HG03520 (cell line): ENCODE measurements around the gene COQ10A.
A peak's percentile ranks its signal among the peaks of the same experiment; 100 is the strongest.
"Not testable (repeated sequence)": the region's sequence is repeated elsewhere in the genome, so short reads cannot be mapped to it uniquely, and the experiment has no call there.

ENCODE experiments used
- ATAC-seq: cut with Tn5 transposase; IDR thresholded peaks from one replicate; pipeline ENCODE4 v1.9.1; 2021; ENCODE audit warnings: mild to moderate bottlenecking, moderate library complexity; ENCODE audit not compliant: unreplicated experiment

Gene COQ10A

GRCh38 chr12:56242986-56243385 lies 23.8 kb upstream of the COQ10A start:
- no peak for ATAC-seq

GRCh38 chr12:56243731-56244181 lies 23.0 kb upstream of the COQ10A start:
- no peak for ATAC-seq

DNA sequence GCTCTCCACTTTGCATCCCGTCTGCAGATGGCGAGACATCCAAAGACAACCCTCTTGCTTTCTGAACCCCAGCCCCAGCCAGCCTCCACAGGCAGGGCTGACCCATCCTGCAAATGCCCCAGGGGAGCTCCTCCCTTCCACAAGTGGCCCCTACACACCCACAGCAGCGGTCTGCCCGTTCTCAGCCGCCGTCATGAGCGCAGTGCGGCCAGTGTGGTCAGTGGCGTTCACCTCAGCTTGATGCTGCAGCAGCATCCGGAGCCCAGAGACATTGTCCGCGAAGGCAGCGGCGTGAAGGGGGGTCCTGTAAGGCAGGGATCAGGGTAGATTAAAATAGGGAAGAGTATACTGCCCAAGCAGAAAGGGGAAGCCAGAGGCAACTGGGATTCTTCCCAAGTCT lies 22.2 kb upstream of the COQ10A start:
- ATAC-seq = no peak

DNA sequence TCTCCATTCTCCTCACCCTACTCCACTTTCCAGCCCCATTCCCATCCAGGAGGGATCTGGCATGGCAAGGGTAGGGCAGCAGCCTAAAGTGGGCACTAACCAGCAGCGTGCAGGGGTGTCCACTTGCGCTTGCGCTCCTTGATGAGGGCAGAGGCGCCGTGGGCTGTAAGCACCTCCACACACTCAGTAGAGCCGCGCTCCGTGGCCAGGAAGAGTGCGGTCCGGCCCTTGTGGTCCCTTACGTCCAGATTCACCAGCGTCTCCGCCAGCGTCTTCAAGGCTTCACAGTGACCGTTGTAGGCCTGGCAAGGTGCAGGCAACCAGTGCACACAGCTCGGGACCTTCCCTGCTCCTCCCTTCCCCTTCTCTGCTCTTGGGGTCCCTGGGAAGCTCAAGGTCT lies 18.8 kb upstream of the COQ10A start:
- no peak for ATAC-seq

GRCh38 chr12:56248711-56249110 lies 18.0 kb upstream of the COQ10A start:
- ATAC-seq = no peak

DNA sequence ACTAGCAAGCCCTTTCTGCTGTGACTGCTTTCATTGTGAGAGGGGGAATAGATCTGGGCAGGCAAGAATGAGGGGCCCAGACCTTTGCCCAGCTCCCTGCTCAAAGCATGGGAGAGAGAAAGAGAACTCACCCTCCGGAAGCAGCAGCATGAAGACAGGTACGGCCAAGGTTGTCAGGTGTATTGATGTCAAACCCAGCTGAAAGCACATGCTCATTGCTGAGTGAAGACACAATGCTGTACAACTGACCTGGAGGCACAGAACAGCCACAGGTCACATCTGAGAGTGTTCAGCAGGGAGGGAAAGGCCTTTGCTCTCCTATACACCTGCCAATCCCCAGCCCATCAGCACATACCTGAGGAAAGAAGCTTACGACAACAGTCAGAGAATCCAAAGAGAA lies 14.1 kb upstream of the COQ10A start:
- ATAC-seq = no peak

DNA sequence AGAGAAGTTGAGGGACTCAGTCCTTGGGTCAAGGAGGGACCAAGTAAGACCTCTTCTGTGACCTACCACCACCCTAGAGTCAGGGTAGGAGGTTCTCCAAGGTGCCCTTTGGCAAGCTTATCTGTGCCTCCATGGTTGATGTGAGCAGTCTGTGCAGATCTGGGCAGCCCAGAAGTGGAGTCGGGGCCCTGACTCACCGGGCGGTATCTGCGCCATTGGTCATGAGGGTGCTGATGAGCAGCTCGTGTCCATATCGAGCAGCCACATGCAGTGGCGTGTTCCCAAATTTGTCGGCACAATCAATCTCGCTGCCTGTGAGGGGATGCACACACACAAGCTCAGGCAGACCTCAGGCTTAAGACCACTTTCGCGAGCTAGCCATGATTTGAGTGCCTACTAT lies 13.7 kb upstream of the COQ10A start:
- ATAC-seq = no peak

DNA sequence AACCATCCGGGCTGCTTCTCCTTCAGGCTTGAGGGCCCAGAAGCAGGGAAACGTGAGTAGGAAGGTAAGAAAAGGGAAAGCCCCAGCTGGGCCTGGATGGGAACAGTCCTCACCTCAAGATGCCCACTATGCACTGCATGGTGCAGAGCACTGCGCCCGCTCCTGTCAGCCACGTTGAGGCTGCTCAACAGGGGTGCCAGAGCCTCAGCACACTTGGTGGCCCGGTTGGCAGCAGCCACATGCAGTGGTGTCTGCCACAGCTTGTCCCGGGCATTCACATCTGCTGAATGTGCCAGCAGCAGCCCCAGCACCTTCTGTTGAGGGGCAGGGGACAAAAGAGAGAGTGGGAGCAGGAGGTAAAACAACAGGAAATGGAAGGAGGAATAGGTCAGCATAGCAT lies 11.1 kb upstream of the COQ10A start:
- ATAC-seq = no peak

- no peak for ATAC-seq
Measured at GRCh38 chr12:56256326-56256960, 10.3 kb upstream of the COQ10A start.

GRCh38 chr12:56257071-56257470 lies 9.7 kb upstream of the COQ10A start:
- no peak for ATAC-seq

DNA sequence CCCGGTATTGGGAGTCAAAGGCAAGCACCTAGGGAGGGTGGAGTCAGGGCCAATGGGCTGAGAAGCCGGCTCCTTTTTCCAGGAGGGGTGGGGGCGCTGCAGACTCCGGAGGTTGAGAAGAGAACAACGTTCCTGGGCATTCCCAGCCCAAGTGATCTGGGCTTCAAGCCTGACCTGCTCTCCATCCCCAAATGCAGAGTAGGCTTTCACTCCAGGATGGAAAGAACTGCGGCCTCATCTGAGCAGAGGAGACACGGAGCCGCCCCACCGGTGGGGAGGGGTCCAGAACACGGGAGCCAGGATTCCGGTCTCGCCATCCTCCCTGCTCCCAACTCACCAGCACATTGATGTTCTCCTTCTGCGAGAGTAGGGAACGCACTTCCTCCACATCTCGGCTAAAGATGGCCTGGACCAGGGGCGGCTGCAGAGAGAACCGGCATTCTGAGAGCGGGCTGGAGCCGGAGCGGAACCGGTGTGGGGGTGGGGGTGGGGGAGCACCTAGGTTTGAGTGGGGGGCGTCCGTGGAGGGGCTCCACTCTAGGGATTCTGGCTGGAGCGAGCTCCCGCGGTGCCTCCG lies 9.2 kb upstream of the COQ10A start:
- ATAC-seq = no peak

- peak; percentile 87 for ATAC-seq
Measured at GRCh38 chr12:56258068-56258819, 8.5 kb upstream of the COQ10A start, which contains the start of gene ANKRD52. Gene ANKRD52 (minus strand): TSS chr12:56258384. CDS start chr12:56258269, 115 bp downstream.

GRCh38 chr12:56258820-56259183 lies 7.9 kb upstream of the COQ10A start:
- no peak for ATAC-seq

- no peak for ATAC-seq
Measured at GRCh38 chr12:56260380-56260779, 6.4 kb upstream of the COQ10A start.

GRCh38 chr12:56260921-56261320 lies 5.8 kb upstream of the COQ10A start:
- ATAC-seq = no peak

GRCh38 chr12:56261503-56262232 lies 5.1 kb upstream of the COQ10A start:
- ATAC-seq = no peak

GRCh38 chr12:56262955-56263354 lies 3.8 kb upstream of the COQ10A start:
- ATAC-seq = not testable (repeated sequence)

DNA sequence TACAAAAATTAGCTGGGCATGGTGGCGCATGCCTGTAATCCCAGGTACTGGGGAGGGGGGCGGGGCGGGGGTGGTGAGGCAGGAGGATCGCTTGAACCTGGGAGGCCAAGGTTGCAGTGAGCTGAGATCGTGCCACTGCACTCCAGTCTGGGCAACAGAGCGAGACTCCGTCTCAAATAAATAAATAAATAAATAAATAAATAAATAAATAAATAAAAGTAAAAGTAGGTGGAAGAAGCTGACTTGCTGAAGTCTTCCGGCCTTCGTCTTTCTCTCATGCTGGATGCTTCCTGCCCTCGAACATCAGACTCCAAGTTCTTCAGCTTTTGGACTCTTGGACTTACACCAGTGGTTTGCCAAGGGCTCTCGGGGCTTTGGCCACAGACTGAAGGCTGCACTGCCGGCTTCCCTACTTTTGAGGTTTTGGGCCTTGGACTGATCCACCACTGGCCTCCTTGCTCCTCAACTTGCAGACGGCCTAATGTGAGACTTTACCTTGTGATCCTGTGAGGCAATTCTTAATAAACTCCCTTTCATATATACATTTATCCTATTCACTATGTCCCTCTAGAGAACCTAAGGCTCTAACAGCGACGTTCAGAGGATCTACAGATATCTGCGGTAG lies 562 bp upstream of the COQ10A start:
- ATAC-seq = not testable (repeated sequence)

GRCh38 chr12:56267443-56268071 lies 815 bp downstream of the COQ10A start:
- ATAC-seq = no peak

DNA sequence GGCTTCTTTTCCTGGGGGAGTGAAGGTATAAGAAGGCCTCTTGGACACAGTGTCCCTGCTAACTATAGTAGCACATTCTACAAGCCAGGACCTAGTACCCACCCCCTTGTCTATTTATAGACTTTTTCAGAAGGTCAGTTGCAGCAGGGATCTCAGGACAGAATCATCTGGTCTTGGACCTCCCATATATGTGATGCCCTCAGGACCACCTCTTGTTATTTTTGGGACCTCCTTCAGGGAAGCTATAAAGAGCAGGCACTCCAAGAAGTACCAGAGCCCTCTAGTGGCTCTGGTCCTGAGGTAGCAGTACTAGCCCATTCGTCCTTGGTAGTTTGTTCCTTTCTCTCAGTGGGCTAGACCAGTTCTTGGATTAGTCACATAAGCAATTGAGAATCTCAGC lies 4.3 kb downstream of the COQ10A start:
- no peak for ATAC-seq

DNA sequence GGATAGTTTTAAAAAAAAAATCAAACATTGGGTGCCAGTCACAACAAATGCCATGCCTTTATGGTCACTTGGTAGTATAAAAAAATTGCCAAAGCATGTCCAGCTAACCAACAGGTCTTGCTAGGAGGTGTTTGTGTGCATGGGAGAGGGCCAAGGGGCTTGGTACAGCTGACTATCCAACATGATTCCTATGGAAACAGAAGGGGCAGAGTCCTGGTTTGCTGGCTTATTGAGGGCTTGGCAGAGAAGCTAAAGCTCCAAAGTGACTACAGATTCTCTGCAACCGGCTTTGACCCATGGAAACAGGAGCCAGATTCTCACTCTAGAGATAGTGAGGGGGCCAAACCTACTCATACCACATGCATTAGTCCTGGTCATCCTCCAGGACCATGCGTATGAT lies 5.7 kb downstream of the COQ10A start:
- not testable (repeated sequence) for ATAC-seq
